Osteoblast (primary cell): ENCODE measurements around the gene SND1. TPM values are rescaled to one million over a fixed set of nuclear protein-coding genes. Genes with fewer than 3 reads are reported as not detected.

ENCODE experiments used
- DNase-seq: peaks from one replicate; pipeline ENCODE4 v3.0.0; 2011; ENCODE audit warnings: low spot score, mixed read lengths; ENCODE audit not compliant: insufficient read length; ENCODE audit errors: missing footprints
- H2AFZ ChIP-seq: 2 replicates; pipeline ENCODE4 v1.6.0; 2011; ENCODE audit warnings: mild to moderate bottlenecking, low read length
- H3K27ac ChIP-seq: 2 replicates; pipeline ENCODE4 v1.5.1; 2011; ENCODE audit warnings: mild to moderate bottlenecking, low read depth, low read length, moderate library complexity
- H3K27me3 ChIP-seq: 2 replicates; pipeline ENCODE4 v1.6.0; 2012; ENCODE audit warnings: mild to moderate bottlenecking, control low read depth, inconsistent platforms, low read length, moderate library complexity; ENCODE audit not compliant: insufficient read depth
- H3K36me3 ChIP-seq: 2 replicates; pipeline ENCODE4 v1.5.1; 2011; ENCODE audit warnings: mild to moderate bottlenecking, low read length, control low read depth, moderate library complexity; ENCODE audit not compliant: insufficient read depth
- H3K4me1 ChIP-seq: 2 replicates; pipeline ENCODE4 v1.5.1; 2011; ENCODE audit warnings: mild to moderate bottlenecking, low read length, control low read depth, moderate library complexity; ENCODE audit not compliant: insufficient read depth
- H3K4me2 ChIP-seq: 2 replicates; pipeline ENCODE4 v1.6.0; 2011; ENCODE audit warnings: mild to moderate bottlenecking, low read length; ENCODE audit not compliant: insufficient read depth
- H3K4me3 ChIP-seq: fragments of 200-600 bp; sonication (generic); 3 replicates; pipeline ENCODE4 v1.5.1; 2012; ENCODE audit warnings: mild to moderate bottlenecking, low read length, inconsistent platforms; ENCODE audit not compliant: insufficient read depth
- H3K79me2 ChIP-seq: 2 replicates; pipeline ENCODE4 v1.6.0; 2012; ENCODE audit warnings: mild to moderate bottlenecking, low read length, control low read depth, inconsistent platforms; ENCODE audit not compliant: insufficient read depth
- H3K9me3 ChIP-seq: 2 replicates; pipeline ENCODE4 v1.5.1; 2011; ENCODE audit warnings: low read depth, low read length, control low read depth
- H4K20me1 ChIP-seq: 2 replicates; pipeline ENCODE4 v1.6.0; 2012; ENCODE audit warnings: mild to moderate bottlenecking, low read length, control low read depth; ENCODE audit not compliant: insufficient read depth
- CTCF ChIP-seq: IDR thresholded peaks from 2 replicates; pipeline ENCODE4 v1.5.1; 2011; ENCODE audit warnings: mild to moderate bottlenecking, low read depth, low read length, moderate library complexity; ENCODE audit errors: extremely low read depth
- total RNA-seq: library from RNA; depleted of rRNA; stranded (reverse); fragments of >200 nt; gene quantifications from 2 replicates; pipeline ENCODE4 v1.2.3, GENCODE V29; 2012

Gene SND1
- total RNA-seq, 1 donor: 257 TPM

DNA sequence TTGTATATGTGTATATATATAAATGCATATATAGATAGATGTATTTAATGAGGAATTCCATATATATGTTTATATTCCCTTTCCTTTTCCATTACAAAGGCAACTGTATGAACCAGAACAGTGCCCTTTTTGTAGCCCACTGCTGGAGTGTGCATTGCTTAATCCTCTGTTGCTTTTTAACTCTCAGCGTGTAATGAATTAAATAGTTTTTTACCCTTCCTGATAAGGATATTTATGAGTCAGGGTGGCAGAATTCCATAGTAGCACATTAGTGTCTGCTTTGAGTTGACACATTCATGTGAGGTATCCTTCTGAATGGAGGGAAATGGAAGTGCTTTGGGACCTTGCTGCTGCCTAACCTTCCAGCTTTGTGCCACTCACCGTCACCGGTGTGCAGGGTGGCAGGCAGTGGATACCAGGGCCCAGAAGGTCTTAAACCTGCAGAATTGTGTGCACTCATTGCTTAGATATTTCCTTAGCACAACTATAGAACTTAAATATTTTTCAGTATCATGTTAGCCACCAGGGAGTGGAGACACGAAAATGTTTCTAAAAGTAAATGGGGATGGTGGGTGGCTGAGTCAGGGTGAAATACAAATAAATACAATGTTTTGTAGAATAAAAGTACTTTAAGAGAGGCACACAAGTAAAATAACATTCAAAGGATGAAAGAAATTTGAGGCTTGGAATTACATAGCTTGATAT lies 117.9 kb downstream of the SND1 start:
- Histone ChIP-seq H3K27ac (peak overlapping the region; percentile 59), H3K4me1 (peaks cover 45% of the 10 kb centered on the region), H3K4me3 (no peak overlapping the region), H3K4me2 (peak overlapping the region; percentile 69), H3K36me3 (peaks cover 4% of the 10 kb centered on the region), H2AFZ (no peak overlapping the region), H3K9me3 (no peaks in the 10 kb centered on the region), H3K27me3 (no peaks in the 10 kb centered on the region), H3K79me2 (peaks cover 56% of the 10 kb centered on the region), H4K20me1 (peaks cover 44% of the 10 kb centered on the region)
- no peak for TF ChIP-seq CTCF
- peak; percentile 36 for DNase-seq

DNA sequence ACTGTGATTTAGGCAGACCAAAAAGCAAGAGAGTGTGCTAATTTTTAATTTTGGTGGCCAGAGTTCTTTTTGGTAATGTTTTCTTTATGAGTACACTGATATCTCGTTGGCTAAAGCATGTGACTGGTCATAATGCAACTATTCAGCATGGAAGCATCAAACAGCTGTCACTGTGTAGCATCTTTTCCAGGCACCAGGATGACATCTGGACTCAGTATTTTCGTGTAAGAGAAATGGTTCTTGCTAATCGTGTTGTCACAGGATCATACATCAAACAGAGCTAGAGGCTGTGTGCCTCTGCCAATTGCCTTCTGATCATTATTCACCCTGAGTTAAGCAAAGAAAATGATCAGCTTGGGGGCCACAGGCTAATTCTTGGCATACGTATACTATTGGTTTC lies 118.9 kb downstream of the SND1 start:
- Histone ChIP-seq H3K4me2 (peak overlapping the region; percentile 69), H3K36me3 (peaks cover 3% of the 10 kb centered on the region), H3K27me3 (no peaks in the 10 kb centered on the region), H3K9me3 (no peaks in the 10 kb centered on the region), H3K27ac (peak overlapping the region; percentile 59), H2AFZ (no peak overlapping the region), H3K4me1 (peaks cover 55% of the 10 kb centered on the region), H3K79me2 (peaks cover 47% of the 10 kb centered on the region), H3K4me3 (no peak overlapping the region), H4K20me1 (peaks cover 38% of the 10 kb centered on the region)
- no peak for TF ChIP-seq CTCF
- peak; percentile 80 for DNase-seq

GRCh38 chr7:127771707-127772106 lies 119.7 kb downstream of the SND1 start:
- no peak for TF ChIP-seq CTCF
- H4K20me1 ChIP-seq: peaks cover 39% of the 10 kb centered on the region
- H3K4me3 ChIP-seq: no peak overlapping the region
- H2AFZ ChIP-seq: no peak overlapping the region
- H3K9me3 ChIP-seq: no peaks in the 10 kb centered on the region
- H3K79me2 ChIP-seq: peaks cover 42% of the 10 kb centered on the region
- peaks cover 64% of the 10 kb centered on the region for H3K4me1 ChIP-seq
- no peak overlapping the region for H3K27ac ChIP-seq
- no peak for DNase-seq
- no peaks in the 10 kb centered on the region for H3K27me3 ChIP-seq
- H3K36me3 ChIP-seq: no peaks in the 10 kb centered on the region
- H3K4me2 ChIP-seq: no peak overlapping the region

DNA sequence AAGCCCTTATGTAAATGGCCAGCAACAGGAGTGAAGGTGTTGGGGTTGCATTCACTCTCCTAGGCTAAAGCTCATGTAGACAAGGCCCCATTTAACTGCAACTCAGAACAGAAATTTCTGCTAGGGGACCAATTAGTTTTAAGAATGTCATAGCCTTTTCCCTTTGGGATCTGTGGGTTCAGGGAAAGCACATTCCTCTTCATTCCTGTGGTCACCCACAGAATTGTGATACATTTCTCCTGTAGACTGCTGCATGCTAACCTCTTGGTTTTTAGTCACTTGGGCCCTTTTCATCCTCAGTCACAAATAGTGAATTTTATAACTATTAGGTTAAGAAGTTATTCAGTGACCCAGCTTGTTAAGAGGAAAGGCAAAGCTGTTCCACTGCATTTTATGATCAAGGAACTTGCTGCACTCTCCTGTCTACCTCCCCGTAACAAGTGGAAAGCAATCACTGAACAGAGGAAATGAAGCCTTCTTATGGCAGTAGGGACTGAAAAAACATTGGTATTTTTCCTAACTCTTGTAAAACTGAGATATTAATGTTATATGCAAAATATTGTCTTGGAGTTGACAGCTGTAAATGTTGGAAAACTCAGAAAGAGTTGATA lies 124.9 kb downstream of the SND1 start:
- Histone ChIP-seq H3K4me1 (peaks cover 38% of the 10 kb centered on the region), H3K27me3 (no peaks in the 10 kb centered on the region), H3K9me3 (no peaks in the 10 kb centered on the region), H2AFZ (no peak overlapping the region), H3K36me3 (no peaks in the 10 kb centered on the region), H3K4me2 (peak overlapping the region; percentile 58), H3K79me2 (peaks cover 51% of the 10 kb centered on the region), H4K20me1 (peaks cover 35% of the 10 kb centered on the region), H3K27ac (peak overlapping the region; percentile 51), H3K4me3 (no peak overlapping the region)
- TF ChIP-seq CTCF: no peak
- DNase-seq: peak; percentile 87
